ENCODE results near the gene ZNF483.

ZNF483 gene

GRCh38 chr9:111525056-111525977 is at the start of gene ZNF483:
ZNF483 (plus strand) TSS chr9:111525179; CDS start chr9:111527396, 2,217 bp downstream.
- ATAC-seq, result peak; percentile 95
- no peak for TF ChIP-seq TOX (CRISPR knock-in tag; IDR thresholded peaks at IDR 0.05; ENCODE audit: borderline replicate concordance)

GRCh38 chr9:111475195-111475594 is 49.8 kb upstream of the ZNF483 start:
- no peak for ATAC-seq

GRCh38 chr9:111477677-111478076 is 47.3 kb upstream of the ZNF483 start:
- no peak for ATAC-seq
- TF ChIP-seq CREB5 (CRISPR knock-in tag; IDR thresholded peaks at IDR 0.05; ENCODE audit: low read depth) (no peak), TSHZ2 (CRISPR knock-in tag; IDR thresholded peaks at IDR 0.05) (no peak), ESRRG (CRISPR knock-in tag; IDR thresholded peaks at IDR 0.05) (no peak), SNAI2 (CRISPR knock-in tag; IDR thresholded peaks at IDR 0.05) (no peak), GLIS3 (CRISPR knock-in tag; IDR thresholded peaks at IDR 0.05) (no peak), PATZ1 (CRISPR knock-in tag; IDR thresholded peaks at IDR 0.05; ENCODE audit: borderline replicate concordance) (no peak), ISL1 (CRISPR knock-in tag; IDR thresholded peaks at IDR 0.05) (no peak), TCF4 (CRISPR knock-in tag; IDR thresholded peaks at IDR 0.05; ENCODE audit: borderline replicate concordance) (no peak), RARB (CRISPR knock-in tag; IDR thresholded peaks at IDR 0.05) (no peak), CSDC2 (CRISPR knock-in tag; IDR thresholded peaks at IDR 0.05) (no peak), BACH2 (CRISPR knock-in tag; IDR thresholded peaks at IDR 0.05; ENCODE audit: borderline replicate concordance) (no peak), PPARA (CRISPR knock-in tag; IDR thresholded peaks at IDR 0.05; ENCODE audit: borderline replicate concordance) (no peak), ZNF565 (CRISPR knock-in tag; conservative IDR thresholded peaks at IDR 0.05; ENCODE audit: low read depth) (no peak)

More at GRCh38 chr9:111475195-111475594, 49.8 kb upstream of the ZNF483 start:
- TF ChIP-seq PPARA (CRISPR knock-in tag; IDR thresholded peaks at IDR 0.05; ENCODE audit: borderline replicate concordance) (no peak), POU6F1 (CRISPR knock-in tag; IDR thresholded peaks at IDR 0.05; ENCODE audit: borderline replicate concordance, low read depth) (no peak), SNAI2 (CRISPR knock-in tag; IDR thresholded peaks at IDR 0.05) (no peak), ZNF8 (CRISPR knock-in tag; IDR thresholded peaks at IDR 0.05) (no peak), CREB5 (CRISPR knock-in tag; IDR thresholded peaks at IDR 0.05; ENCODE audit: low read depth) (no peak), ARNTL (CRISPR knock-in tag; IDR thresholded peaks at IDR 0.05; ENCODE audit: borderline replicate concordance, low read depth) (no peak), CSDC2 (CRISPR knock-in tag; IDR thresholded peaks at IDR 0.05) (no peak), ZC3H10 (CRISPR knock-in tag; IDR thresholded peaks at IDR 0.05) (no peak), TSHZ2 (CRISPR knock-in tag; IDR thresholded peaks at IDR 0.05) (no peak), BACH2 (CRISPR knock-in tag; IDR thresholded peaks at IDR 0.05; ENCODE audit: borderline replicate concordance) (no peak)
